HUES64 (cell line): Measurements from ENCODE around the gene DCAF8.
A peak's percentile ranks its signal among the peaks of the same experiment; 100 is the strongest.

ENCODE experiments used
- H3K27ac ChIP-seq: 2 replicates; pipeline ENCODE4 v1.7.0; 2013; ENCODE audit warnings: low read depth, low read length, inconsistent platforms
- H3K27me3 ChIP-seq: 2 replicates; pipeline ENCODE4 v1.6.1; 2013; ENCODE audit warnings: mild to moderate bottlenecking, low read length; ENCODE audit not compliant: insufficient read depth
- H3K36me3 ChIP-seq: 2 replicates; pipeline ENCODE4 v1.6.1; 2013; ENCODE audit warnings: mild to moderate bottlenecking, low read length; ENCODE audit not compliant: insufficient read depth
- H3K4me1 ChIP-seq: 2 replicates; pipeline ENCODE4 v1.6.1; 2013; ENCODE audit warnings: mild to moderate bottlenecking, low read length, moderate library complexity; ENCODE audit not compliant: insufficient read depth
- H3K4me3 ChIP-seq: 2 replicates; pipeline ENCODE4 v1.5.1; 2013; ENCODE audit warnings: mild to moderate bottlenecking, low read length, moderate library complexity
- H3K9ac ChIP-seq: 2 replicates; pipeline ENCODE4 v1.6.1; 2013; ENCODE audit warnings: mild to moderate bottlenecking, low read depth, low read length
- H3K9me3 ChIP-seq: 2 replicates; pipeline ENCODE4 v1.6.1; 2013; ENCODE audit warnings: low read depth, low read length; ENCODE audit not compliant: insufficient read depth
- WGBS: fragments of 150-250, 120-280 bp; methylation state at CpG from one replicate; pipeline ENCODE4 v1.1.7; 2013; ENCODE audit warnings: missing lambda C conversion rate; 5-methylcytosine and 5-hydroxymethylcytosine counted together

The DCAF8 gene

DNA sequence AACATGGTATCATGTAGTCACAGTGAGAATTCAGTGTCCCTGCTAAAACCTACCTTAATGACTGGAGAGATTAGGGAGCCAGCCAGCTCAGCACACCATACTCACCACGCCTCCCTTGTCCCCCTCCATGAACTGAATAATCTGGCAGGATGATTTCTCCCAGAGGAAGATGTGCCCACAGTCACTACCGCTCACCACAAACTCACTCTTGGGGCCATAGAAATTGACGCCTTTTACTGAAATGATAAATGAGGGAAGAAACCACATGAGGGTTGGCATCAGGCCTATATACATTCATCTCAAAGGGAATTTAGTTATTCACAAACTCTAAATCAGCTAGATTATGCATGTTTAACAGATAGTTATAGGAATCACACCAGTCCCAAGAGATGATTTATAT, 39.8 kb downstream of the DCAF8 start:
- Histone ChIP-seq H3K9me3 (no peaks in the 10 kb centered on the region), H3K4me1 (peaks cover 8% of the 10 kb centered on the region), H3K9ac (no peak overlapping the region), H3K27ac (no peak overlapping the region), H3K27me3 (no peaks in the 10 kb centered on the region), H3K4me3 (no peak overlapping the region), H3K36me3 (peaks cover 99% of the 10 kb centered on the region)
- 94% methylated on average over 3 of the region's 3 CpGs for WGBS

DNA sequence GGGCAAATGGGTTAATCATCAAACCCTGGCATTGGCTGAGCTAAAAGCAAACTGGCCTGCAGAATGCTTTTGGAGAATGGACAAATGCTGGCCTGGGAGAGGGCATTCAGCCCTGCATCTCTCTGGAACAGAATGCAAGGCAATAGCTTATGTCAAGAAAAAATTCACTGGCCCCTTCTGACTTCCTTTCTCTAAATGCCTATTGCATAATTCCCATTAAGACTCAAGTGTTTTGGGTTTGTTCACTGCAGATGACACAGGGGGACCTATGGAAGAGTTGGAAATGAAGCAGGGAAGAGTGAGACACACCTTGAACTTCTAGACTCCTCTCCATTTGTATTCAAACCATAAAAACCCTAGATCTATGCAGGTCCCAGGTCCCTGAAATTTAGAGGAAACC, 41.3 kb downstream of the DCAF8 start:
- H3K9ac ChIP-seq = no peak overlapping the region
- no peaks in the 10 kb centered on the region for H3K27me3 ChIP-seq
- peaks cover 98% of the 10 kb centered on the region for H3K36me3 ChIP-seq
- peaks cover 12% of the 10 kb centered on the region for H3K4me1 ChIP-seq
- H3K27ac ChIP-seq = no peak overlapping the region
- no peak overlapping the region for H3K4me3 ChIP-seq
- no peaks in the 10 kb centered on the region for H3K9me3 ChIP-seq

DNA sequence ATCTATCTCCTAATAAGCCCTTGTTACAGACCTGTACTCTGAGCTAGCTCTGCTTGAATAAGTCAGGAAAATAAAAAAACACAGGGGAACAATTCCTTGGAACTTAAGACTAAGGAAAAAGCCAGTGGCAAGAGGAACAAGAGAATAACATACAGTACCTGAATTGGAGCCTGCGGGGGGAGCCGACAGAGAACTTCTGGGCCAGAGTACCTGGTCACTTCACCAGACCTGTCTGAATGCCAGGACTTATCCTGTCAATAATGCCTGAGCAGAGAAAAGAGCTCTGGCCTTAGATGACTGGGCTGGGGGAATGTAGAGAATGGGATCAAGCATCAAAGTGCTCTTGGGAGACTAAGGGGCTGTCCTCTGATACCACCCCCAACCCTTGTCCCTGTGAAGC, 42.0 kb downstream of the DCAF8 start:
- no peak overlapping the region for H3K27ac ChIP-seq
- H3K9ac ChIP-seq = no peak overlapping the region
- peaks cover 12% of the 10 kb centered on the region for H3K4me1 ChIP-seq
- no peak overlapping the region for H3K4me3 ChIP-seq
- no peaks in the 10 kb centered on the region for H3K27me3 ChIP-seq
- no peaks in the 10 kb centered on the region for H3K9me3 ChIP-seq
- WGBS = 88% methylated on average over 2 of the region's 2 CpGs
- H3K36me3 ChIP-seq = peaks cover 98% of the 10 kb centered on the region

DNA sequence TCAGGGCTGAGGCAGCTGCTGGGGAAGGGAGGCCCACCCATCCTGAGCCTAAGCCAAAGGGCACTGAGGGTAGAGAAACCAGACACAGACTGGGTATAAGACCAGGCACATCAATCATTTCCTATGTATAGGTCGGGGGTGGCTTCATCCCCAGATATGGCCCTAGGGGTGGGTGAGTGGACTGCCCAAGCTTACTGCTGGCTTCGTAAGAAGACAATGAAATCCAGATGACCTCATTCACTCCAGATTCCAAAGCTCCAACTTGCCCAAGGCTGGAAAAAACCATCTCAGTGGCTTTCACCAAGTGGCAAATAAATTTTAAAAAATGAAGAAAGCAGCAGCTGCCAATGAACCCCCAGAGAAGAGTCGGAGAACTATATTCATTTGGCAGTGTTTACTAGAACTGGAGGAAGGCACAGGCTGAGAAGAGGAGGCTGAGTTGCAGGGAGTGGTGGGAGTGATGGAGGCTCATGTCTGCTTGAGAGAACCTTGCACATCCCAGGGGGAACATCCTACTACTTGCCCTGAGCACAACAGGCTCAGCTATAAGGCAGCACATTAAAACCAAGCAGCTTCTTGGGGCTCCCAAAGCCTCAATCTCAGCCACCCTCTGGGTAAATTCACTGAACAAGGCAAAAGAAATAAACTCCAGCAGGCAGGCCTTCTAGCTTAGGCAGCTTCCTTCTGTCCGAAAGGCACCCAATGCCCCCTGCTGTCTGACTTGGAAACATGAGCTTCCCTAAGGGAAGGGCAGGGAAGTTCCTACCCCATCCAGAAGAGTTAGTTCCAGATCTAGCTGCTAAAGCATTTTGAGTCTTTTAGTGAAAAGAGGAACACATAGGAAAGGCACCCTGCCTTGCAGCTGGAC, 43.1 kb downstream of the DCAF8 start:
- H3K4me1 ChIP-seq = peaks cover 12% of the 10 kb centered on the region
- H3K27me3 ChIP-seq = no peaks in the 10 kb centered on the region
- H3K36me3 ChIP-seq = peaks cover 98% of the 10 kb centered on the region
- peak overlapping the region; percentile 51; the same call in 1 of the 2 replicates for H3K27ac ChIP-seq
- no peaks in the 10 kb centered on the region for H3K9me3 ChIP-seq
- H3K4me3 ChIP-seq = no peak overlapping the region
- H3K9ac ChIP-seq = no peak overlapping the region
- WGBS = 77% methylated on average over 4 of the region's 4 CpGs

DNA sequence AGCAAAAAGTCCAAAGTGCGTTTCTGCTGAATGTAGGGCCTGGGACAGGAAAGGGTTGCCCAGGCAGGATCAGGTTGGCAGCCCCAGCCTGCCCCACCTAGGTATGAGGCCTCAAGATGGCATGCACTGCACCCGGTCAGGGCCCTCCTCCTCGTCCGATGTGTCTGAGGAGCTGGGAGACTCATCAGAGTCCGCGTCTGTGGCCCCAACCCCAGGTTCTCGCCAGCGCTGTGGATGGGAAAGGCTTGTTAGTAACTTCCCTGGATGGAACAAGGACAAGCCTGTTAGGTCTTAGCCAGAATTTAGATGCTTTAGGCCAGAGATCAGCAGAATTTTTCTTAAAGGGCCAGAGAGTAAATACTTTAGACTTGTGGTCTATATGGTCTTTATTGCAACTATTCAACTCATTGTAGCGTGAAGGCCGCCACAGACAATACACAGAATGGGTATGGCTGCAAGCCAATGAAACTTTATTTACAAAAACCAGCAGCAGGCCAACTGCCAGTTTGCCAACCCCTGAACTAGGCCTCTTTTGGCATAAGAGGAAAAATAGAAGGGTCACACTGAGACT, 44.8 kb downstream of the DCAF8 start:
- Histone ChIP-seq H3K36me3 (peaks cover 98% of the 10 kb centered on the region), H3K4me1 (peaks cover 12% of the 10 kb centered on the region), H3K4me3 (no peak overlapping the region), H3K9ac (no peak overlapping the region), H3K27ac (no peak overlapping the region), H3K9me3 (no peaks in the 10 kb centered on the region), H3K27me3 (no peaks in the 10 kb centered on the region)
- 94% methylated on average over 10 of the region's 10 CpGs for WGBS

DNA sequence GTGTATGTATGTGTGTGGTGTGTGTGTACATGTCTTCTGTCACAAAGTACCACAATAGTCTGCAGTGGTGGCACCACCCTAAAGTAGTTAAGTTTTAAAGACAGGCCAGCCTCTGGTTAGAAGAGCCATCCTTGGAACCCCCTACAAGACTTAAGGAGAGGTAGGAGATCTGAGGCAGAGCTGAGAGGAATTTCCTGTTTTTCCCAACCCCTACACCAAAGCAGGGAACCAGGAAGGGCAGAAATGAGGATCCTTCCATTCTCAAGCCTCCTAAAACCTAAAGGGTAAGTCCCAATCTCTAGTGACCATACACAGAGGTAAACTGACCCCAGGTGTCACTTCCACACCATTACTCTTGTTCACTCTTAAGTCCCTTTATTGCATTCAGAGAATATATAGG, 46.0 kb downstream of the DCAF8 start:
- Histone ChIP-seq H3K4me3 (no peak overlapping the region), H3K36me3 (peaks cover 98% of the 10 kb centered on the region), H3K9ac (no peak overlapping the region), H3K4me1 (peaks cover 16% of the 10 kb centered on the region), H3K9me3 (no peaks in the 10 kb centered on the region), H3K27me3 (no peaks in the 10 kb centered on the region), H3K27ac (no peak overlapping the region)

DNA sequence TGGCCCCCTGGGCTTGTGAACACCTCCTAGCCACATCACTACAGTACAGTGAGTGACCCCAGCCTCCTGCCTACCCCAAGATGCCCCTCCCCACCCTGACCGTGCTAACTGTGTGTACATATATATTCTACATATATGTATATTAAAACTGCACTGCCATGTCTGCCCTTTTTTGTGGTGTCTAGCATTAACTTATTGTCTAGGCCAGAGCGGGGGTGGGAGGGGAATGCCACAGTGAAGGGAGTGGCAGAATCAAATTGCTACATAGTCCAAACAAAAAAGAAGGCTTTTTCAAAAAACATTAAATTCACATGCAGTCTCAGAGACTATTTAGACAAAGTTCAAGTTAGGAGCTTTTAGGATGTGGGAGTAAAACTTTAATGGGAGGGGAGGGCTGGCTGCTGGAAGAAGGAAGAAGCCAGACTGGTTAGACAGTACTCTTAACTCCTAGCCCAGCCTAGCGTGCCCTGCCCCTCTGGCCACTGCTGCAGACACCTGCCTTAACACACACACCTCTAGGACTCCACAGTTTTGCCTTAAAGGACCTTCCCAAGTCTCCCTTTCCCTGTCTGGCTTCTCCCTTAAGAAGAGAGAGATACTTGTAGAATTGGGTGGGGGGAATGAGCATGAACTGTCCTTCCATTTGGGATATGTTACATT, 47.7 kb downstream of the DCAF8 start:
- Histone ChIP-seq H3K4me3 (no peak overlapping the region), H3K9me3 (no peaks in the 10 kb centered on the region), H3K27ac (no peak overlapping the region), H3K27me3 (no peaks in the 10 kb centered on the region), H3K36me3 (peaks cover 94% of the 10 kb centered on the region), H3K9ac (no peak overlapping the region), H3K4me1 (peaks cover 26% of the 10 kb centered on the region)
- WGBS = 89% methylated on average over 2 of the region's 3 CpGs

DNA sequence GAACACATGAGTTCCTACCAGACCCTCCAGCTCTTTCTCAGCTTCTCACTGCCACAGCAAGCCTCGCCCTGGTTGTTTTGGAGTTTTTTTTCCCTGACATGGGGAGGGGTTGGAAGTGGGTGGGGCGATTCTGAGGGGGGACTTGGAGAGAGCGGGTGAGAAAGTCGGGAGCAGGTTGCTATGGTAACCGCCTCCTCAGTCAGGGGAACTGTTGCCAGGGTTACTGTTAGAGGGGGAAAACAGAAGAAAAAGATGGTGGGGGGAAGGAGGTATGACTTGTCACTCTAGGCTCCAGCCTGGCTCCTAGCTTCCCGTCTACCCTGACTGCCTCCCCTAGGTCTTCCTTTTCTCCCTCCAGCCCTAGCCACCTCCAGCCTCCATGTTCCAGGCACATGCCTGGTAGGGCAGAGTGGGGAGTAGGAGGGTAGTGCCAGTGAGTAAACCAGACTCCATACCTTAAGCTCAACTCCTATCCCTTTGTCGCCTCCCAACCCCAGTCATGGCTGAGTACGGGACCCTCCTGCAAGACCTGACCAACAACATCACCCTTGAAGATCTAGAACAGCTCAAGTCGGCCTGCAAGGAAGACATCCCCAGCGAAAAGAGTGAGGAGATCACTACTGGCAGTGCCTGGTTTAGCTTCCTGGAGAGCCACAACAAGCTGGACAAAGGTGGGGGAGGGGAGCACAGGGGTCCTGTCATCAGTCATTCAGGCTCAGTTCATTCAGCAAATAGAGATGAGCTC, 51.1 kb downstream of the DCAF8 start:
- WGBS = 83% methylated on average over 9 of the region's 10 CpGs
- no peak overlapping the region for H3K27ac ChIP-seq

DNA sequence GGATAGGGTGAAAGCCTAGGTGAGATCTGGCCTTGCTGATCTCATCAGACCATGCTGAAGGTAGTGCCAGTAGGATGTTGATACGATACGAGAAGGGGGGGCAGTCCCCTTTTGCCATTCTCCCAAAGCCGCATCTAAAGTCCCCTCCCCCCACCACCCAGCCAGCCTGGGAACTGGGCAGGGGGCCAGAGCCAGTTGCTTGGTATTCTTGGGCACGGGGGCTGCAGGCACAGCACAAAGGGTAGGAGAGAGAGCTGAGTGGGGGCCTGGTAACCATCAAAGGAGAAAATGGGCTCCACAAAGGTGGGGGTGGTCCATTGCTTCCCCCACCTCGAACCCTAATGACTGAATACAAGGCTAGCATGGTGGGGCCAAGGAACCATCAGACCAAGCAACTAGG, 51.8 kb downstream of the DCAF8 start:
- Histone ChIP-seq H3K36me3 (peaks cover 82% of the 10 kb centered on the region), H3K4me1 (peaks cover 54% of the 10 kb centered on the region), H3K9me3 (no peaks in the 10 kb centered on the region)

More for the DNA sequence above, 51.1 kb downstream of the DCAF8 start:
- no peaks in the 10 kb centered on the region for H3K9me3 ChIP-seq
- H3K27me3 ChIP-seq = no peaks in the 10 kb centered on the region
- H3K4me1 ChIP-seq = peaks cover 50% of the 10 kb centered on the region
- peaks cover 88% of the 10 kb centered on the region for H3K36me3 ChIP-seq
- H3K4me3 ChIP-seq = no peak overlapping the region
- no peak overlapping the region for H3K9ac ChIP-seq

DNA sequence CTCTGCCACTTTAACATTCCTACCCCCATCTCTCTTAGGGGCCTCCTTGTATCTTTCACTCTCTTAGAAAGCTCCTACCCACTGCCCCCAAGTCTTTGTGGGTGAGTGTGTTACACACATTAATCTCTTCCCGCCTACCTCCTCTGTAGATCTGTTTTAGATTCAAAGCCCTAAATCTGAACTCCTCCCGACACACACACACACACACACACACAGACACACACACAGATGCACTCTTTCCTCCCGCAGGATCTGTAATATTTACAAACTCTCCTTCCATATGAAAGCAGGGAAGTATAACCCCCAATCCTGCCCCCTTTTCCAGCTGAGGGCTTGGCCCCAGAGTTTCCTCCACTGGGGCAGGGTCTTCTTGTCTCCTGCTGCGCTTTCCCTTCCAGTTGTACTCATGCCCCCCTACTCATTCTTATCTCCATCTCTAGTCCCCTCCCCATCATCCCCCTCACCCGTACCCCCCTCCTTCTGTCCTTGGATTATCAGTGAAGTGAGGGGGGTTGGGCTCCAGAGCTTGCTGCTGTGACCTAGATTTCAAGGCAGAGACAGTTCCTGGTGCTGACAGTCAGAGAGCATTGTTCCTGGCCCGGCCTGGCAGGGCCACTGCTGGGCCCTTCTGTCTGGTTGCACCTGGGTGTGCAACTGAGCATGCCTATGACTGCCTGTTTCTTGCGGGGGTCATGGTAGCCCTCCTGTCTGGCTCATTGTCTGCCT, 52.9 kb downstream of the DCAF8 start:
- Histone ChIP-seq H3K9me3 (no peaks in the 10 kb centered on the region), H3K4me3 (no peak overlapping the region), H3K9ac (no peak overlapping the region), H3K4me1 (peaks cover 60% of the 10 kb centered on the region), H3K27ac (no peak overlapping the region), H3K36me3 (peaks cover 71% of the 10 kb centered on the region), H3K27me3 (no peaks in the 10 kb centered on the region)
- 70% methylated on average over 6 of the region's 7 CpGs for WGBS

More for the DNA sequence above, 51.8 kb downstream of the DCAF8 start:
- H3K27ac ChIP-seq = no peak overlapping the region
- WGBS = 89% methylated on average over 5 of the region's 5 CpGs
- no peaks in the 10 kb centered on the region for H3K27me3 ChIP-seq
- H3K4me3 ChIP-seq = no peak overlapping the region
- no peak overlapping the region for H3K9ac ChIP-seq
